Ascending aorta (tissue), 2 donors: ENCODE measurements around the gene LAGE3. TPM values are rescaled to one million over a fixed set of nuclear protein-coding genes. Genes with fewer than 3 reads are reported as not detected.

Experiments
- DNase-seq, 2 donors: peaks; one replicate each; pipeline ENCODE4 v3.0.0-alpha.2; 2019; ENCODE audit warnings: low spot score in 2 of 2
- H3K27ac ChIP-seq, 2 donors: fragments of 200-600 bp; sonication (generic); one replicate each; pipeline ENCODE4 v1.5.1; 2016 to 2017; ENCODE audit warnings: mild to moderate bottlenecking in 1 of 2
- H3K27me3 ChIP-seq: fragments of 200-600 bp; sonication (generic); one replicate; pipeline ENCODE4 v1.5.1; 2017
- H3K36me3 ChIP-seq, 2 donors: fragments of 200-600 bp; sonication (generic); one replicate each; pipeline ENCODE4 v1.5.1; 2016
- H3K4me1 ChIP-seq, 2 donors: fragments of 200-600 bp; sonication (generic); one replicate each; pipeline ENCODE4 v1.5.1; 2016 to 2017; ENCODE audit warnings: mild to moderate bottlenecking in 1 of 2
- H3K4me3 ChIP-seq, 2 donors: fragments of 200-600 bp; sonication (generic); one replicate each; pipeline ENCODE4 v1.5.1; 2016 to 2017; ENCODE audit warnings: mild to moderate bottlenecking in 1 of 2
- H3K9me3 ChIP-seq, 2 donors: fragments of 200-600 bp; sonication (generic); one replicate each; pipeline ENCODE4 v1.5.1; 2016
- CTCF ChIP-seq, 3 experiments: fragments of 200-600 bp in 2 of 3; fragments of 450-650 bp in 1 of 3; sonication (generic) in 2 of 3; IDR thresholded peaks; one replicate each; pipeline ENCODE4 v1.5.1; 2016 to 2019; ENCODE audit warnings: antibody characterized with exemption in 3 of 3, mild to moderate bottlenecking in 1 of 3, moderate library complexity in 1 of 3
- intact Hi-C: fragments of 100-400 bp; cut with DNase I; formaldehyde crosslinking; loops from one replicate; pipeline ENCODE4 v1.15.1; 2023
- total RNA-seq: library from RNA; depleted of rRNA; stranded (reverse); fragments of >200 nt; gene quantifications from one replicate; pipeline ENCODE4 v1.1.0, GENCODE V29; 2016

The LAGE3 gene
- total RNA-seq, 1 donor from 2014 or later, result 52.0 TPM

DNA sequence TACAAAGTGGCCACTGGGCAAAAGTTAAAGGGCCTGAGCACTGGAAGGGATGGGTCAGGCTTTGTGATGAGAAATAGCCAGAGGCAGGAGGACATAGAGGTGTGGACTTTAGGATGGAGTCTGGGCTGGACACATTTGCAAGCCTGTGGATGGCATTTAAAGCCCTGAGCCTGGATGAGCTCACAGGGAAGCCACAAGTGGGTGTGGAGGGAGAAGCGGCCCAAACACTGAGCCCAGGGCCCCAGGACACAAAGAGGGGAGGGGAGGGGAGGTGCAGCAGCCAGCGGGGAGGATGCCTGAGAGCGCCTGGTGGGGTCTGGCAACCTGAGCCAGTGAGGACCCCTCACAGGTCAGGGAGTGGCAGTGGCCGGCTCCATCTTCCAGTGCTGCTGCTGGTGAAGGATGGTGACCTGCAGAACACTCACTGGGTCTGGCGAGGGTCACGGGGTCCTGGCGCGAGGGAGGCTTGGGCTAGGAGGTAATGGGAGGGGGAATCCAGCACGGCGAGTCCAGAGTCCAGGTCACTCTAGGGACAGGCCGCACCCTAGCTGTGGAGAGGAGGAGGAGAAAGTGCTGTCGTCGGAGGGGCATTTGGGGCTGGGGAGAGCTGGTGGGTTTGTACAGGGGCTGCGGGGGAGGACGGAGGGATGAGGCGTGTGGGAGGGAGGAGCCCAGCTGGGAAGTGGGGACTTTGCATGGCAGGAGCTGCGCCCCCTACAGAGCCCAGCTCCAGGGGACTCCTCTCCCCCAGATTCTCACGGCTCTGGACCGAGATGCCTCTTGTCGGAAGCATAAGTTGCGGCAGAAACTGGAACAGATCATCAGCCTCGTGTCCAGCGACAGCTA, 7.0 kb downstream of the LAGE3 start:
- H3K4me1 ChIP-seq, result no peaks in the 10 kb centered on the region
- DNase-seq, result no peak
- H3K27ac ChIP-seq, result no peak overlapping the region
- H3K4me3 ChIP-seq, result no peak overlapping the region
- peaks cover 35 to 39% of the 10 kb centered on the region in 2 donors for H3K36me3 ChIP-seq
- no peaks in the 10 kb centered on the region for H3K9me3 ChIP-seq
- no peak for TF ChIP-seq CTCF (IDR thresholded peaks at IDR 0.05)
- intact Hi-C loops, result no loop called here
- no peaks in the 10 kb centered on the region for H3K27me3 ChIP-seq

- DNase-seq, result no peak
- no peak for TF ChIP-seq CTCF (IDR thresholded peaks at IDR 0.05)
- intact Hi-C loops, result no loop called here
- Histone ChIP-seq H3K4me3 (no peak overlapping the region), H3K36me3 (peaks cover 45 to 48% of the 10 kb centered on the region in 2 donors), H3K27ac (no peak overlapping the region), H3K4me1 (no peaks in the 10 kb centered on the region), H3K9me3 (no peaks in the 10 kb centered on the region), H3K27me3 (no peaks in the 10 kb centered on the region)
These were observed 8.0 kb downstream of the LAGE3 start for GRCh38 chrX:154470914-154471568.

DNA sequence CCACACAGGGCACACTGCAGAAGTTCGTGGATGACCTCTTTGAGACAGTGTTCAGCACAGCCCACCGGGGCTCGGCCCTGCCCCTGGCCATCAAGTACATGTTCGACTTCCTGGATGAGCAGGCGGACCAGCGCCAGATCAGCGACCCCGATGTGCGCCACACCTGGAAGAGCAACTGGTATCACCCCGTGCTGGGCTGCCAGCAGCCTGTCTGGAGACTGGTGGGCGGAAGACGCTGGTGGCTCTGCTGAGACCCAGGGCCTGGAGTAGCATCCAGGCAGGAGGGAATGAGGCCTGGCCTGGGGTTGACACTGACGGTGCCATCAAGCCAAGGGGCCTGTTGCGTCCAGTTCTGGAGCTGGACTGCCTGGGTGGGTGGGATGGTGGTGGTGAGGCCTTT, 8.6 kb downstream of the LAGE3 start:
- Histone ChIP-seq H3K27ac (no peak overlapping the region), H3K4me3 (no peak overlapping the region), H3K36me3 (peaks cover 51 to 54% of the 10 kb centered on the region in 2 donors), H3K4me1 (no peaks in the 10 kb centered on the region), H3K27me3 (no peaks in the 10 kb centered on the region), H3K9me3 (no peaks in the 10 kb centered on the region)
- no peak for TF ChIP-seq CTCF (IDR thresholded peaks at IDR 0.05)
- intact Hi-C loops, result no loop called here
- DNase-seq, result no peak

- TF ChIP-seq CTCF (IDR thresholded peaks at IDR 0.05), result no peak
- no peak for DNase-seq
- intact Hi-C loops, result no loop called here
- H3K36me3 ChIP-seq, result peaks cover 51 to 58% of the 10 kb centered on the region in 2 donors
- no peak overlapping the region for H3K4me3 ChIP-seq
- H3K27ac ChIP-seq, result no peak overlapping the region
- H3K4me1 ChIP-seq, result no peaks in the 10 kb centered on the region
- H3K9me3 ChIP-seq, result no peaks in the 10 kb centered on the region
- H3K27me3 ChIP-seq, result no peaks in the 10 kb centered on the region
These were observed 9.2 kb downstream of the LAGE3 start for GRCh38 chrX:154469880-154470279.

DNA sequence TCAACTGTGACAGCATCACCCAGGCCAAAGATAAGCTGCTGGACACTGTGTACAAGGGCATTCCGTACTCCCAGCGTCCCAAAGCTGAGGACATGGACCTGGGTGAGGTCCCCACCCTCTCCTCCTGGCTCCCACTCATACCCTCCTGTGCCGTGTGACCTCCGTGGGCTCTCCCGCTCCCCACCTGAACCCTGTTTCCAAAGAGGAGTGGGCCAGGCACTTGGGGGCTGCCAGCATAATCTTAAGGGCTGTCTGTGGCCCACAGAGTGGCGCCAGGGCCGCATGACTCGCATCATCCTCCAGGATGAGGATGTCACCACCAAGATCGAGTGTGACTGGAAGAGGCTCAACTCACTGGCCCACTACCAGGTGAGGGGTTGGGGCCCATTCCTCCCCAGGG, 10.0 kb downstream of the LAGE3 start:
- TF ChIP-seq CTCF (IDR thresholded peaks at IDR 0.05), result no peak
- intact Hi-C loops, result no loop called here
- Histone ChIP-seq H3K4me1 (no peaks in the 10 kb centered on the region), H3K4me3 (no peak overlapping the region), H3K9me3 (no peaks in the 10 kb centered on the region), H3K27ac (no peak overlapping the region), H3K27me3 (no peaks in the 10 kb centered on the region), H3K36me3 (peaks cover 57 to 61% of the 10 kb centered on the region in 2 donors)
- no peak for DNase-seq
